GM12878 (cell line): ENCODE measurements around the gene IFNAR2. TPM values are rescaled to one million over a fixed set of nuclear protein-coding genes. Genes with fewer than 3 reads are reported as not detected.
A peak's percentile ranks its signal among the peaks of the same experiment; 100 is the strongest.

Experiments used
- ATAC-seq: fragments of 200-7000 bp; cut with Tn5 transposase; 3 replicates; pipeline ENCODE4 v1.9.1; 2020; ENCODE audit warnings: mild to moderate bottlenecking, moderate library complexity
- BruUV-seq: library from RNA; stranded (reverse); fragments of 400-500 nt; replicated peaks from 2 replicates; lab custom pipeline; 2021; lab: Mats Ljungman, UMichigan
- CTCF ChIA-PET: fragments of 300-600 bp; sonication (Branson Sonifier 250); formaldehyde crosslinking; extraction: SDS; loops from one replicate; lab custom pipeline; 2021; ENCODE audit warnings: inconsistent platforms; lab: Yijun Ruan, JAX
- POLR2A ChIA-PET: fragments of 350-600 bp; formaldehyde crosslinking; extraction: SDS; loops from one replicate; lab custom pipeline; 2021; ENCODE audit warnings: inconsistent platforms; lab: Charles Lee
- RAD21 ChIA-PET: fragments of 300-600 bp; sonication (Branson Sonifier 250); formaldehyde crosslinking; loops from one replicate; lab custom pipeline; 2023; ENCODE audit warnings: antibody characterized with exemption; ENCODE audit not compliant: unreplicated experiment; lab: Charles Lee
- SMC1A ChIA-PET: fragments of 300-600 bp; sonication (Branson Sonifier 250); formaldehyde crosslinking; loops from one replicate; lab custom pipeline; 2023; ENCODE audit not compliant: unreplicated experiment, uncharacterized antibody; lab: Charles Lee
- DNase-seq: peaks from one replicate; pipeline ENCODE4 v3.0.0-alpha.2; 2011; ENCODE audit warnings: low read depth, low spot score
- FAIRE-seq: peaks from 3 replicates; lab custom pipeline; 2011; peaks lifted over from hg19 to GRCh38; lab: Jason Lieb, UNC
- H2AFZ ChIP-seq: 2 replicates; pipeline ENCODE4 v1.6.0; 2011; ENCODE audit warnings: low read depth, low read length, control low read depth; ENCODE audit not compliant: control insufficient read depth
- H3K27ac ChIP-seq: 2 replicates; pipeline ENCODE4 v1.5.1; 2011; ENCODE audit warnings: control low read depth; ENCODE audit not compliant: control insufficient read depth, insufficient read depth
- H3K27me3 ChIP-seq, 2 experiments: replicated peaks in 1 of 2; 2 replicates each; pipeline versions ENCODE4 v1.6.0 to v1.6.1; 2011; ENCODE audit warnings: low read length in 1 of 2; ENCODE audit not compliant: control insufficient read depth in 2 of 2, insufficient read depth in 2 of 2
- H3K36me3 ChIP-seq, 2 experiments: 2 replicates each; pipeline ENCODE4 v1.5.1; 2011; ENCODE audit warnings: low read length in 1 of 2; ENCODE audit not compliant: control insufficient read depth in 2 of 2, insufficient read depth in 2 of 2
- H3K4me1 ChIP-seq: 2 replicates; pipeline ENCODE4 v1.6.1; 2011; ENCODE audit warnings: mild to moderate bottlenecking, low read length, moderate library complexity, mixed read lengths; ENCODE audit not compliant: control insufficient read depth, insufficient read depth
- H3K4me2 ChIP-seq: 2 replicates; pipeline ENCODE4 v1.6.0; 2011; ENCODE audit warnings: control low read depth; ENCODE audit not compliant: control insufficient read depth, insufficient read depth
- H3K4me3 ChIP-seq: fragments of 200-600 bp; sonication (generic); 2 replicates; pipeline ENCODE4 v1.5.1; 2016
- H3K79me2 ChIP-seq: 2 replicates; pipeline ENCODE4 v1.6.0; 2011; ENCODE audit warnings: low read length; ENCODE audit not compliant: control insufficient read depth, insufficient read depth
- H3K9ac ChIP-seq: 2 replicates; pipeline ENCODE4 v1.8.0; 2011; ENCODE audit warnings: low read length, control low read depth, mixed read lengths; ENCODE audit not compliant: control insufficient read depth, insufficient read depth
- H3K9me3 ChIP-seq: replicated peaks from 3 replicates; pipeline ENCODE4 v1.5.1; 2011; ENCODE audit warnings: mild to moderate bottlenecking, low read length; ENCODE audit not compliant: control insufficient read depth, insufficient read depth
- H4K20me1 ChIP-seq: 2 replicates; pipeline ENCODE4 v1.6.0; 2011; ENCODE audit not compliant: control insufficient read depth, insufficient read depth
- CEBPB ChIP-seq, 2 experiments: fragments of 150-350 bp in 1 of 2; IDR thresholded peaks; 2 replicates each; pipeline ENCODE4 v1.6.1; 2012 to 2014; ENCODE audit warnings: low read depth in 2 of 2, low read length in 2 of 2, borderline replicate concordance in 1 of 2, inconsistent platforms in 1 of 2
- CHD2 ChIP-seq: IDR thresholded peaks from 2 replicates; pipeline ENCODE4 v1.6.1; 2011; ENCODE audit warnings: low read depth, low read length, improper control_type of control experiment, borderline replicate concordance
- CTCF ChIP-seq, 3 experiments: IDR thresholded peaks in 2 of 3; conservative IDR thresholded peaks in 1 of 3; 2 replicates each; pipeline ENCODE4 v1.5.1; 2011; ENCODE audit warnings: low read depth in 3 of 3, low read length in 3 of 3, mild to moderate bottlenecking in 3 of 3, control low read depth in 2 of 3, moderate library complexity in 2 of 3, inconsistent platforms in 1 of 3, mixed read lengths in 1 of 3; ENCODE audit not compliant: control insufficient read depth in 2 of 3, insufficient read depth in 1 of 3; ENCODE audit errors: extremely low read depth in 1 of 3
- HCFC1 ChIP-seq: fragments of 150-350 bp; IDR thresholded peaks from 2 replicates; pipeline ENCODE4 v1.6.1; 2014; ENCODE audit warnings: low read length
- JUNB ChIP-seq: IDR thresholded peaks from 2 replicates; pipeline ENCODE4 v1.6.1; 2016; ENCODE audit warnings: antibody characterized with exemption, mild to moderate bottlenecking
- MTA2 ChIP-seq: fragments of 450-650 bp; IDR thresholded peaks from 2 replicates; pipeline ENCODE4 v1.6.1; 2016; ENCODE audit warnings: low read depth, mild to moderate bottlenecking, moderate library complexity
- NR2C2 ChIP-seq: IDR thresholded peaks from 2 replicates; pipeline ENCODE4 v1.6.1; 2011; ENCODE audit warnings: borderline replicate concordance, low read depth; ENCODE audit not compliant: control insufficient read depth, insufficient read length
- REST ChIP-seq: IDR thresholded peaks from 2 replicates; pipeline ENCODE4 v1.6.1; 2012; ENCODE audit warnings: mild to moderate bottlenecking, low read depth, low read length
- SKIL ChIP-seq: fragments of 450-650 bp; IDR thresholded peaks from 2 replicates; pipeline ENCODE4 v1.6.1; 2017; ENCODE audit warnings: mild to moderate bottlenecking, low read depth, inconsistent platforms; ENCODE audit not compliant: poor library complexity, severe bottlenecking
- SP1 ChIP-seq: IDR thresholded peaks from one replicate; pipeline ENCODE4 v1.6.1; 2011; ENCODE audit warnings: low read depth, low read length
- SREBF1 ChIP-seq: IDR thresholded peaks from 2 replicates; pipeline ENCODE4 v1.6.1; 2012; ENCODE audit warnings: mild to moderate bottlenecking, low read length
- SREBF2 ChIP-seq: IDR thresholded peaks from 2 replicates; pipeline ENCODE4 v1.6.1; 2012; ENCODE audit warnings: mild to moderate bottlenecking, low read length
- STAT1 ChIP-seq: fragments of 450-650 bp; conservative IDR thresholded peaks from 2 replicates; pipeline ENCODE4 v1.6.1; 2014; ENCODE audit warnings: antibody characterized with exemption, mild to moderate bottlenecking
- TCF7 ChIP-seq: IDR thresholded peaks from 2 replicates; pipeline ENCODE4 v1.6.1; 2014; ENCODE audit warnings: antibody characterized with exemption, borderline replicate concordance
- ZNF217 ChIP-seq: fragments of 450-650 bp; IDR thresholded peaks from 2 replicates; pipeline ENCODE4 v1.6.1; 2017; ENCODE audit warnings: antibody characterized with exemption, mild to moderate bottlenecking
- ZZZ3 ChIP-seq: IDR thresholded peaks from 2 replicates; pipeline ENCODE4 v1.6.1; 2011; ENCODE audit warnings: low read depth; ENCODE audit not compliant: control insufficient read depth, insufficient read length
- WGBS: methylation state at CpG from one replicate; pipeline ENCODE4 v1.1.6; 2016; ENCODE audit warnings: low lambda C conversion rate; ENCODE audit not compliant: insufficient replicate concordance, insufficient coverage; ENCODE audit errors: missing lambda C conversion rate; 5-methylcytosine and 5-hydroxymethylcytosine counted together
- in situ Hi-C: fragments of 300-500 bp; cut with MboI; formaldehyde crosslinking; loops from 9 replicates; pipeline ENCODE4 v1.14.3; 2018; ENCODE audit warnings: mixed read lengths
- intact Hi-C: fragments of 100-400 bp; cut with micrococcal nuclease; formaldehyde crosslinking; loops from one replicate; pipeline ENCODE4 v1.14.2; 2022; ENCODE audit not compliant: unreplicated experiment
- polyA plus RNA-seq, 11 experiments: library from polyadenylated mRNA; depleted of rRNA in 4 of 11; unstranded in 6 of 11; stranded (reverse) in 5 of 11; fragments of >200 nt; fragmentation: Nextera tagmentation in 4 of 11; fragmentation: Illumina TruSeq in 1 of 11; extraction: Ambion mirVana in 4 of 11; extraction: Trizol in 1 of 11; gene quantifications; 1 replicate in 1 of 11; 2 replicates in 10 of 11; pipeline versions ENCODE4 v1.2.1 to v1.2.3, GENCODE V29; 2011 to 2016; ENCODE audit warnings: inconsistent platforms in 2 of 11, missing spikeins in 2 of 11, low read depth in 1 of 11
- total RNA-seq, 4 experiments: library from RNA; depleted of rRNA in 3 of 4; stranded (reverse); fragments of >200 nt in 3 of 4; fragmentation: Illumina TruSeq in 1 of 4; extraction: Trizol in 1 of 4; gene quantifications; 2 replicates each; pipeline versions ENCODE4 v1.2.1 to v1.2.3, GENCODE V29; 2013 to 2021

IFNAR2 gene
- total and polyA plus RNA-seq, 10 of the 15 experiments (the other 5 are each of a cell fraction or from before 2014, with no cell fraction given), result 8.5 to 99.7 (median 58.1) TPM

GRCh38 chr21:33266789-33267135 lies 37.0 kb downstream of the IFNAR2 start:
- ATAC-seq, result peak; percentile 52
- Histone ChIP-seq H3K79me2 (peaks cover 36% of the 10 kb centered on the region), H3K4me3 (peak overlapping the region; percentile 81), H3K9ac (peak overlapping the region; percentile 48), H4K20me1 (no peaks in the 10 kb centered on the region), H3K27me3 (no peaks in the 10 kb centered on the region), H3K4me1 (peaks cover 24% of the 10 kb centered on the region), H3K27ac (peak overlapping the region; percentile 96), H3K36me3 (peaks cover 4 to 16% of the 10 kb centered on the region in 2 experiments), H3K9me3 (no peaks in the 10 kb centered on the region), H2AFZ (no peak overlapping the region), H3K4me2 (peak overlapping the region; percentile 93)
- ChIA-PET CTCF (interaction anchor here (0.5 to 4.0 kb wide), 8 partner anchors 28 to 666 kb away, joined by 3 to 23 read pairs (median 6); no protein-coding TSS in a partner anchor), SMC1A (interaction anchor here (0.9 to 6.7 kb wide), 14 partner anchors 29 to 335 kb away, joined by 3 to 92 read pairs (median 8); partner anchors contain the start of gene IFNAR1), RAD21 (interaction anchor here (0.9 to 4.3 kb wide), 12 partner anchors 12 to 168 kb away, joined by 3 to 51 read pairs (median 6); partner anchors contain the start of genes IFNAR1 and IFNAR2), POLR2A (interaction anchor here (0.5 to 4.4 kb wide), 17 partner anchors 8 to 910 kb away, joined by 3 to 38 read pairs (median 5); partner anchors contain the start of gene IFNAR1)
- no TSS peak for BruUV-seq
- in situ Hi-C loops (loop anchor here (25.0 kb wide), 1 partner anchor 1596 kb away; no protein-coding TSS in a partner anchor), intact Hi-C loops (loop anchor here (2.0 to 5.0 kb wide), 4 partner anchors 36 to 116 kb away; no protein-coding TSS in a partner anchor)
- WGBS, result under 1% methylated on average over 8 of the region's 8 CpGs
- FAIRE-seq, result no peak
- DNase-seq, result no peak
- TF ChIP-seq HCFC1, result no peak
- TF ChIP-seq STAT1, result no peak
- TF ChIP-seq ZNF217, result no peak
- no peak for TF ChIP-seq CEBPB (IDR thresholded peaks at IDR 0.05; ENCODE audit: borderline replicate concordance in 1 of 2, low read depth in 2 of 2, low read length in 2 of 2)
- no peak for TF ChIP-seq ZZZ3
- TF ChIP-seq MTA2, result no peak
- TF ChIP-seq REST, result no peak
- TF ChIP-seq SREBF1, result no peak
- TF ChIP-seq SP1, result peak; percentile 29
- TF ChIP-seq CTCF (IDR thresholded peaks at IDR 0.05 in 2 of 3, conservative IDR thresholded peaks at IDR 0.05 in 1 of 3; ENCODE audit: control insufficient read depth in 2 of 3, extremely low read depth in 1 of 3, insufficient read depth in 1 of 3, low read depth in 3 of 3, low read length in 3 of 3), result no peak
- TF ChIP-seq SKIL, result no peak
- TF ChIP-seq JUNB, result no peak
- TF ChIP-seq CHD2, result no peak
- no peak for TF ChIP-seq SREBF2
- TF ChIP-seq TCF7, result no peak
- no peak for TF ChIP-seq NR2C2
